HepG2 (cell line): Measurements from ENCODE around the gene RPUSD3. TPM values are rescaled to one million over a fixed set of nuclear protein-coding genes. Genes with fewer than 3 reads are reported as not detected.

Experiments
- ATAC-seq: fragments of 200-7000 bp; cut with Tn5 transposase; 3 replicates; pipeline ENCODE4 v1.9.1; 2020; ENCODE audit warnings: mild to moderate bottlenecking, moderate library complexity
- BruUV-seq: library from RNA; stranded (reverse); fragments of 400-500 nt; replicated peaks from 2 replicates; lab custom pipeline; 2021; lab: Mats Ljungman, UMichigan
- CTCF ChIA-PET: fragments of 300-600 bp; formaldehyde crosslinking; extraction: SDS; loops from one replicate; lab custom pipeline; 2021; ENCODE audit warnings: low total read pairs, inconsistent platforms, low intra/inter-chr PET ratio; lab: Yijun Ruan, JAX
- POLR2A ChIA-PET: fragments of 350-600 bp; sonication (Branson Sonifier 250); formaldehyde crosslinking; loops from one replicate; lab custom pipeline; 2020; ENCODE audit warnings: antibody characterized with exemption, inconsistent platforms; lab: Yijun Ruan, JAX
- DNase-seq: peaks from one replicate; pipeline ENCODE4 v3.0.0-alpha.2; 2015; ENCODE audit warnings: low spot score
- FAIRE-seq: peaks from 3 replicates; lab custom pipeline; 2011; peaks lifted over from hg19 to GRCh38; lab: Jason Lieb, UNC
- H2AFZ ChIP-seq: one replicate; pipeline ENCODE4 v1.6.1; 2011; ENCODE audit warnings: low read length, inconsistent platforms
- H3K27ac ChIP-seq: fragments of 300-600 bp; 3 replicates; pipeline ENCODE4 v1.8.0; 2011; ENCODE audit warnings: mixed run types, mild to moderate bottlenecking, mixed read lengths, low read length, inconsistent platforms; ENCODE audit not compliant: insufficient read depth; ENCODE audit errors: extremely low read length
- H3K27me3 ChIP-seq, 2 experiments: fragments of 200-600 bp in 1 of 2; 2 replicates in 1 of 2; 3 replicates in 1 of 2; pipeline versions ENCODE4 v1.6.0 to v1.8.0; 2011; ENCODE audit warnings: low read length in 2 of 2, mild to moderate bottlenecking in 2 of 2, moderate library complexity in 2 of 2, inconsistent platforms in 1 of 2; ENCODE audit not compliant: insufficient read depth in 2 of 2, control insufficient read depth in 1 of 2
- H3K36me3 ChIP-seq, 2 experiments: fragments of 200-600 bp in 1 of 2; replicated peaks in 1 of 2; 2 replicates in 1 of 2; 3 replicates in 1 of 2; pipeline versions ENCODE4 v1.5.1 to v1.8.0; 2011; ENCODE audit warnings: low read length in 2 of 2, inconsistent platforms in 1 of 2; ENCODE audit not compliant: insufficient read depth in 2 of 2, control insufficient read depth in 1 of 2
- H3K4me1 ChIP-seq: 2 replicates; pipeline ENCODE4 v1.5.1; 2012; ENCODE audit warnings: low read length, inconsistent platforms; ENCODE audit not compliant: insufficient read depth
- H3K4me2 ChIP-seq: 2 replicates; pipeline ENCODE4 v1.6.0; 2011; ENCODE audit warnings: low read depth, low read length, inconsistent platforms
- H3K4me3 ChIP-seq, 3 experiments: fragments of 200-600 bp in 1 of 3; sonication (generic), shearing (Covaris generic) in 1 of 3; replicated peaks in 1 of 3; 2 replicates each; pipeline ENCODE4 v1.5.1; 2011 to 2016; ENCODE audit warnings: low read length in 3 of 3, inconsistent platforms in 2 of 3, low read depth in 2 of 3, mild to moderate bottlenecking in 2 of 3, control low read depth in 1 of 3, mixed read lengths in 1 of 3; ENCODE audit not compliant: insufficient read depth in 1 of 3
- H3K79me2 ChIP-seq: one replicate; pipeline ENCODE4 v1.6.1; 2011; ENCODE audit warnings: low read length, inconsistent platforms; ENCODE audit not compliant: insufficient read depth
- H3K9ac ChIP-seq: 2 replicates; pipeline ENCODE4 v1.6.0; 2011; ENCODE audit warnings: mild to moderate bottlenecking, low read depth, low read length, inconsistent platforms; ENCODE audit not compliant: insufficient read depth
- H3K9me3 ChIP-seq: 2 replicates; pipeline ENCODE4 v1.5.1; 2012; ENCODE audit warnings: mild to moderate bottlenecking, low read length
- H4K20me1 ChIP-seq: 2 replicates; pipeline ENCODE4 v1.6.0; 2011; ENCODE audit warnings: inconsistent platforms, mild to moderate bottlenecking, low read length, moderate library complexity; ENCODE audit not compliant: insufficient read depth
- EP300 ChIP-seq, 3 experiments: sonication (generic) in 1 of 3; formaldehyde crosslinking in 1 of 3; IDR thresholded peaks; 2 replicates each; pipeline versions ENCODE4 v1.5.1 to v1.6.1; 2011 to 2020; ENCODE audit warnings: low read depth in 2 of 3, low read length in 2 of 3, borderline replicate concordance in 1 of 3, improper control_type of control experiment in 1 of 3, mild to moderate bottlenecking in 1 of 3, missing genetic modification reagents in 1 of 3, moderate library complexity in 1 of 3
- KLF9 ChIP-seq: IDR thresholded peaks from 2 replicates; pipeline ENCODE4 v1.6.1; 2016; ENCODE audit warnings: low read depth
- MAFK ChIP-seq, 2 experiments: IDR thresholded peaks in 1 of 2; conservative IDR thresholded peaks in 1 of 2; 2 replicates each; pipeline ENCODE4 v1.6.1; 2011; ENCODE audit warnings: improper control_type of control experiment in 2 of 2, low read length in 2 of 2
- MATR3 ChIP-seq: sonication (generic); formaldehyde crosslinking; IDR thresholded peaks from 2 replicates; pipeline ENCODE4 v1.4.0; 2020; ENCODE audit warnings: missing genetic modification reagents
- MAZ ChIP-seq, 2 experiments: sonication (generic) in 1 of 2; formaldehyde crosslinking in 1 of 2; IDR thresholded peaks; 2 replicates each; pipeline versions ENCODE4 v1.5.0 to v1.6.1; 2012 to 2020; ENCODE audit warnings: low read depth in 2 of 2, mild to moderate bottlenecking in 2 of 2, borderline replicate concordance in 1 of 2, improper control_type of control experiment in 1 of 2, low read length in 1 of 2, missing genetic modification reagents in 1 of 2, moderate library complexity in 1 of 2
- MEIS1 ChIP-seq: sonication (generic); formaldehyde crosslinking; IDR thresholded peaks from 2 replicates; pipeline ENCODE4 v1.9.0; 2021; ENCODE audit warnings: mild to moderate bottlenecking, missing genetic modification reagents, moderate library complexity, borderline replicate concordance
- MIXL1 ChIP-seq: IDR thresholded peaks from 2 replicates; pipeline ENCODE4 v1.6.1; 2016
- NRL ChIP-seq: sonication (generic); formaldehyde crosslinking; IDR thresholded peaks from 2 replicates; pipeline ENCODE4 v1.5.0; 2020; ENCODE audit warnings: missing genetic modification reagents, mild to moderate bottlenecking, moderate library complexity, borderline replicate concordance
- TFDP2 ChIP-seq: sonication (generic); formaldehyde crosslinking; IDR thresholded peaks from 2 replicates; pipeline ENCODE4 v1.4.0; 2020; ENCODE audit warnings: missing genetic modification reagents
- THYN1 ChIP-seq: sonication (generic); formaldehyde crosslinking; IDR thresholded peaks from 2 replicates; pipeline ENCODE4 v1.8.1; 2023; ENCODE audit warnings: low read depth, mild to moderate bottlenecking, moderate library complexity, missing genetic modification reagents, borderline replicate concordance
- ZNF142 ChIP-seq: sonication (generic); formaldehyde crosslinking; IDR thresholded peaks from 2 replicates; pipeline ENCODE4 v1.4.0; 2020; ENCODE audit warnings: missing genetic modification reagents
- ZNF768 ChIP-seq: sonication (generic); formaldehyde crosslinking; IDR thresholded peaks from 2 replicates; pipeline ENCODE4 v1.4.0; 2020; ENCODE audit warnings: missing genetic modification reagents
- WGBS: methylation state at CpG from one replicate; pipeline ENCODE4 v1.1.6; 2017; ENCODE audit warnings: low lambda C conversion rate; 5-methylcytosine and 5-hydroxymethylcytosine counted together
- in situ Hi-C: cut with HindIII; loops from 2 replicates; pipeline ENCODE4 v1.10.0; 2017; ENCODE audit warnings: low pct_unique_long_range_greater_than_20kb; ENCODE audit not compliant: extremely low pct_ligation_motif_present
- intact Hi-C: fragments of 100-400 bp; cut with micrococcal nuclease; formaldehyde crosslinking; loops from one replicate; pipeline ENCODE4 v1.10.0; 2022; ENCODE audit not compliant: unreplicated experiment
- polyA plus RNA-seq, 8 experiments: library from polyadenylated mRNA; depleted of rRNA in 3 of 8; stranded (reverse) in 7 of 8; unstranded in 1 of 8; fragments of >200 nt; fragmentation: Illumina TruSeq in 4 of 8; extraction: Trizol in 4 of 8; gene quantifications; 2 replicates each; pipeline versions ENCODE4 v1.2.1 to v1.2.3, GENCODE V29; 2011 to 2016; ENCODE audit warnings: low read depth in 4 of 8, missing spikeins in 1 of 8, mixed read lengths in 1 of 8; ENCODE audit not compliant: insufficient read depth in 1 of 8
- total RNA-seq, 5 experiments: library from RNA; depleted of rRNA; stranded (reverse); fragments of >200 nt; fragmentation: Illumina TruSeq; extraction: Trizol; gene quantifications; 2 replicates each; pipeline ENCODE4 v1.2.3, GENCODE V29; 2016; ENCODE audit warnings: low read depth in 1 of 5

The RPUSD3 gene
- total and polyA plus RNA-seq, 2 of the 13 experiments (the other 11 are each of a cell fraction or from before 2014, with no cell fraction given), result 32.1 to 48.7 TPM

- Histone ChIP-seq H3K36me3 (peaks cover 11 to 29% of the 10 kb centered on the region in 2 experiments; a peak in 4 of 5 replicates), H3K9me3 (no peaks in the 10 kb centered on the region), H3K4me2 (no peak overlapping the region), H3K79me2 (no peaks in the 10 kb centered on the region), H2AFZ (no peak overlapping the region), H3K9ac (no peak overlapping the region), H3K27me3 (no peaks in the 10 kb centered on the region; a peak in 1 of 5 replicates), H3K4me3 (no peak overlapping the region), H3K27ac (no peak overlapping the region), H3K4me1 (no peaks in the 10 kb centered on the region), H4K20me1 (no peaks in the 10 kb centered on the region)
- no peak for ATAC-seq
- no peak for FAIRE-seq
- BruUV-seq, result no TSS peak
- WGBS, result 96% methylated on average over 18 of the region's 18 CpGs
- CTCF ChIA-PET, result no interaction called here
- no peak for TF ChIP-seq MEIS1
- no peak for TF ChIP-seq ZNF142 (CRISPR knock-in tag)
- TF ChIP-seq MIXL1, result no peak
- TF ChIP-seq MAFK (conservative IDR thresholded peaks at IDR 0.05 in 1 of 2, IDR thresholded peaks at IDR 0.05 in 1 of 2; ENCODE audit: low read length in 2 of 2), result no peak
- TF ChIP-seq MAZ (IDR thresholded peaks at IDR 0.05; ENCODE audit: borderline replicate concordance, low read depth, low read length), result no peak
- no peak for TF ChIP-seq MAZ (CRISPR knock-in tag; IDR thresholded peaks at IDR 0.05; ENCODE audit: low read depth)
- no peak for TF ChIP-seq TFDP2 (CRISPR knock-in tag)
- no peak for TF ChIP-seq EP300 (IDR thresholded peaks at IDR 0.05; ENCODE audit: low read depth in 2 of 2, low read length in 2 of 2)
- no peak for TF ChIP-seq EP300 (CRISPR knock-in tag; IDR thresholded peaks at IDR 0.05; ENCODE audit: borderline replicate concordance)
- no peak for TF ChIP-seq ZNF768 (CRISPR knock-in tag)
- no peak for TF ChIP-seq NRL (CRISPR knock-in tag)
- TF ChIP-seq KLF9 (CRISPR knock-in tag), result no peak
- TF ChIP-seq THYN1 (CRISPR knock-in tag), result no peak
- no peak for TF ChIP-seq MATR3 (CRISPR knock-in tag)
- intact Hi-C loops (no loop called here), in situ Hi-C loops (no loop called here)
- POLR2A ChIA-PET, result no interaction called here
- DNase-seq, result no peak
Measured at GRCh38 chr3:9810433-9810770, 33.4 kb downstream of the RPUSD3 start.
